Tibial nerve (tissue), 4 donors: ENCODE measurements around the gene CFAP45. TPM values are rescaled to one million over a fixed set of nuclear protein-coding genes. Genes with fewer than 3 reads are reported as not detected.

Source experiments
- DNase-seq, 2 donors: peaks; one replicate each; pipeline ENCODE4 v3.0.0-alpha.2; 2019; ENCODE audit warnings: low spot score in 2 of 2
- H3K27ac ChIP-seq, 4 donors: fragments of 200-600 bp; sonication (generic) in 3 of 4; one replicate each; pipeline ENCODE4 v1.5.1; 2017 to 2019; ENCODE audit warnings: mild to moderate bottlenecking in 1 of 4
- H3K27me3 ChIP-seq, 2 donors: fragments of 200-600 bp; sonication (generic) in 1 of 2; one replicate each; pipeline versions ENCODE4 v1.5.1 to v1.6.0; 2017 to 2019
- H3K36me3 ChIP-seq, 3 donors: fragments of 200-600 bp; sonication (generic); one replicate each; pipeline ENCODE4 v1.5.1; 2018 to 2019
- H3K4me1 ChIP-seq, 4 donors: fragments of 200-600 bp; sonication (generic) in 3 of 4; one replicate each; pipeline ENCODE4 v1.5.1; 2017 to 2019
- H3K4me3 ChIP-seq, 4 donors: fragments of 200-600 bp; sonication (generic) in 3 of 4; one replicate each; pipeline ENCODE4 v1.5.1; 2017 to 2019; ENCODE audit warnings: mild to moderate bottlenecking in 1 of 4, moderate library complexity in 1 of 4
- H3K9me3 ChIP-seq, 4 donors: fragments of 200-600 bp; sonication (generic) in 3 of 4; one replicate each; pipeline ENCODE4 v1.5.1; 2017 to 2019
- EP300 ChIP-seq, 2 donors: sonication (generic); formaldehyde crosslinking; IDR thresholded peaks; one replicate each; pipeline ENCODE4 v1.6.1; 2017; ENCODE audit warnings: antibody characterized with exemption in 2 of 2, mild to moderate bottlenecking in 1 of 2
- POLR2A ChIP-seq, 2 donors: fragments of 450-650 bp; IDR thresholded peaks; one replicate each; pipeline ENCODE4 v1.6.1; 2017; ENCODE audit warnings: antibody characterized with exemption in 2 of 2, mild to moderate bottlenecking in 2 of 2, moderate library complexity in 2 of 2
- WGBS, 2 donors: methylation state at CpG; one replicate each; pipeline ENCODE4 v1.1.5; 2018; 5-methylcytosine and 5-hydroxymethylcytosine counted together
- total RNA-seq, 4 donors: library from RNA; depleted of rRNA; stranded (reverse); fragments of >200 nt; gene quantifications; one replicate each; pipeline ENCODE4 v1.1.0, GENCODE V29; 2016
- TF ChIP-seq, protein P1 (sequence below), 5 experiments: fragments of 200-600 bp in 3 of 5; fragments of 450-650 bp in 2 of 5; sonication (generic) in 3 of 5; IDR thresholded peaks; one replicate each; pipeline ENCODE4 v1.5.1; 2016 to 2019; ENCODE audit warnings: antibody characterized with exemption in 5 of 5, mild to moderate bottlenecking in 3 of 5, moderate library complexity in 2 of 5

Gene CFAP45
- total RNA-seq, 4 donors from 2014 or later, result 0.39 to 0.66 (median 0.63) TPM; not detected in 1

DNA sequence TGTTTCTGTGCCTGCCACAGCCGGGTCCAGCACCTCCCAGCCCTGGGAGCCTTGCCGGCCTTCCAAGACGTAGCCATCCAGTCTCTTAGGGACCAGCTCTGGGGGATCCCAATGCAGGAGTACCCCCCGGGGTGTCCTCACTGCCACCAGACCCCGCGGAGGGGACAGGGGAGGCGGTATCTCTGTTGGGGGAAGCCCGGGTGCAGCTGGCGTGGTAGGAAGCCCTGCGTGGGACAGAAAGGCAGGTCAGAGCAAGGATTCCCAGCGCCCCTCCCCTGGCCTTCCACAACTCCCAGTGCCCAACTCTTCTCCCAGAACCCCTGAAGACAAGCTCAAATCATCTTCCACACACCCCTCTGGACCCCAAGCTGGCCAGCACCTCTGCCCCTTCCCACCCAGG lies 30.3 kb upstream of the CFAP45 start:
- no peak overlapping the region for H3K27ac ChIP-seq
- H3K27me3 ChIP-seq, result no peaks in the 10 kb centered on the region
- no peak overlapping the region for H3K4me3 ChIP-seq
- no peaks in the 10 kb centered on the region for H3K36me3 ChIP-seq
- no peak for TF ChIP-seq POLR2A (IDR thresholded peaks at IDR 0.05)
- TF ChIP-seq, protein P1, sequence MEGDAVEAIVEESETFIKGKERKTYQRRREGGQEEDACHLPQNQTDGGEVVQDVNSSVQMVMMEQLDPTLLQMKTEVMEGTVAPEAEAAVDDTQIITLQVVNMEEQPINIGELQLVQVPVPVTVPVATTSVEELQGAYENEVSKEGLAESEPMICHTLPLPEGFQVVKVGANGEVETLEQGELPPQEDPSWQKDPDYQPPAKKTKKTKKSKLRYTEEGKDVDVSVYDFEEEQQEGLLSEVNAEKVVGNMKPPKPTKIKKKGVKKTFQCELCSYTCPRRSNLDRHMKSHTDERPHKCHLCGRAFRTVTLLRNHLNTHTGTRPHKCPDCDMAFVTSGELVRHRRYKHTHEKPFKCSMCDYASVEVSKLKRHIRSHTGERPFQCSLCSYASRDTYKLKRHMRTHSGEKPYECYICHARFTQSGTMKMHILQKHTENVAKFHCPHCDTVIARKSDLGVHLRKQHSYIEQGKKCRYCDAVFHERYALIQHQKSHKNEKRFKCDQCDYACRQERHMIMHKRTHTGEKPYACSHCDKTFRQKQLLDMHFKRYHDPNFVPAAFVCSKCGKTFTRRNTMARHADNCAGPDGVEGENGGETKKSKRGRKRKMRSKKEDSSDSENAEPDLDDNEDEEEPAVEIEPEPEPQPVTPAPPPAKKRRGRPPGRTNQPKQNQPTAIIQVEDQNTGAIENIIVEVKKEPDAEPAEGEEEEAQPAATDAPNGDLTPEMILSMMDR (IDR thresholded peaks at IDR 0.05), result no peak
- TF ChIP-seq EP300 (IDR thresholded peaks at IDR 0.05), result no peak
- H3K9me3 ChIP-seq, result no peaks in the 10 kb centered on the region
- peaks cover 0 to 9% (median 8%) of the 10 kb centered on the region in 4 donors for H3K4me1 ChIP-seq
- 89 to 90% methylated on average over 11 of the region's 11 CpGs for WGBS, 2 donors
- no peak for DNase-seq

DNA sequence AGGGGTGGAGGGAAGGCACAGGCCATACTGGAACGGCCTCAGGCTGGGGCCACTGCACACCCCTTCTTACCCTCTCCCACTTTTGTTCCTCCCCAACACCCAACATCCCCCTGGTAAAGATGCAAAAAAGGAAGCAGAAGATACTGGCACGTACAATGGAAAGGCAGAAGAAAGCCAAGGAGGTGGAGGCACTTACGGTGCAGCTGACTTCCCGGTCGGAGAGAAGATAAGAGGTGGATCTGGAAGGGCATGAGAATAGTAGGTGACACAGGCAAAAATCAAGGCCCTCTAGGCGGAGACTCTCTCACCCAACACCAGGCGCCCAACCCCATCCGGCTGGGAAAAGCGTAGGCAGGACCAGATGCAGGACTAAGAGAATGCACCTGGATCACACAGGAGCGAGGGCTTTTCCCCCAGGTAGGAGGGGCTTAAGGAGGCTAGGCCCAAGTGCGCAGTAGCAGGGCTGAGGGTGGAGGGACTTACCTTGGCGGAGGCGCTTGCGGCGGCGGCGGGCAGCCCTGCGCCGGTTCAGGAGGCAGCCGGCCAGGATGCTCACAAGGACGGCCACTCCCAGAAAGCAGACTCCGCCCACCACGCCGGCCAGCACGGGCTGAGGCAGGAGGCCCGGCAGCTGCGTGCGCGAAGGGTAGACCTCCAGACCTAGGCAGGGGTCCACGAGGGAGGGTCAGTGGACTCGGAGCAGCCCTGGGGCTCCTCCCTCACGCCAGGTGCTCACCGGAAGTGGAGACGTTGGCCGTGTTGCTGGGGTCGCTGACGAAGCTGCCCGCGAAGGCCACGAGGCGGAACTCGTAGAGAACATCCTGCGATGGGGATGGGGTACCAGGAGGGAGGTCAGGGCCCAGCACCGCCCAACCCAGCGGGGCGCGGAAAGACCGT lies 29.4 kb upstream of the CFAP45 start:
- DNase-seq, result no peak
- WGBS, 2 donors, result 78 to 79% methylated on average over 48 of the region's 48 CpGs

DNA sequence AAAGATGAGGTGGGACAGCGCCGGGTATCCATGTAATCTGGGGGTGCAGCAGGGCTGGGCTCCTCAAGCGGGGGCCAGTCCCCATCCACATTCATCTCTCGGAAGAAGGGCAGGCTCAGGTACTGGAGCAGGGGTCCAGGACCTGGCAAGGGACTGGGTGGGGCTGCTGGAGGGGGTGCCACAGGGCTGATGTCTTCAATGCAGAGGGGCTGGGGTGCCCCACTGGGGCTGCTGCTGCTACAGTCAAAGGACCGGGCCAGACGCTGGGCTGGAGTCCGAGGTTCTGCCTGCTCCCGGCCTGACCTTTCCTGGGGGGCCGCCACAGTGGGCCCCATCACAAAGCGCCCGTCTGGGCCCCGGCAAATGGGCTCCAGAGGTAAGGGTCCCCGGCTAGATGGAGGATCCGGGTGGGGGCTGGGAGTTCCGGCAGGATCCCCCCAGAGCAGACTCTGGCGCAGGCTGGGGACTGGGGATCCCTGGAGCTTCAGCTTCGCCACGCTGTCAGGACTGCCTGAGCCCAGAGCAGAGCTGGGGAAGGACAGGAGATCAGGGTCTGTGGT lies 28.6 kb upstream of the CFAP45 start:
- DNase-seq, result no peak

More for the DNA sequence above, 29.4 kb upstream of the CFAP45 start:
- H3K27me3 ChIP-seq, result no peaks in the 10 kb centered on the region
- H3K4me3 ChIP-seq, result no peak overlapping the region
- H3K4me1 ChIP-seq, result peaks cover 0 to 9% (median 8%) of the 10 kb centered on the region in 4 donors
- no peaks in the 10 kb centered on the region for H3K9me3 ChIP-seq
- H3K27ac ChIP-seq, result no peak overlapping the region
- H3K36me3 ChIP-seq, result no peaks in the 10 kb centered on the region
- TF ChIP-seq POLR2A (IDR thresholded peaks at IDR 0.05) (no peak), EP300 (IDR thresholded peaks at IDR 0.05) (no peak)
- TF ChIP-seq, protein P1 (IDR thresholded peaks at IDR 0.05), result no peak

DNA sequence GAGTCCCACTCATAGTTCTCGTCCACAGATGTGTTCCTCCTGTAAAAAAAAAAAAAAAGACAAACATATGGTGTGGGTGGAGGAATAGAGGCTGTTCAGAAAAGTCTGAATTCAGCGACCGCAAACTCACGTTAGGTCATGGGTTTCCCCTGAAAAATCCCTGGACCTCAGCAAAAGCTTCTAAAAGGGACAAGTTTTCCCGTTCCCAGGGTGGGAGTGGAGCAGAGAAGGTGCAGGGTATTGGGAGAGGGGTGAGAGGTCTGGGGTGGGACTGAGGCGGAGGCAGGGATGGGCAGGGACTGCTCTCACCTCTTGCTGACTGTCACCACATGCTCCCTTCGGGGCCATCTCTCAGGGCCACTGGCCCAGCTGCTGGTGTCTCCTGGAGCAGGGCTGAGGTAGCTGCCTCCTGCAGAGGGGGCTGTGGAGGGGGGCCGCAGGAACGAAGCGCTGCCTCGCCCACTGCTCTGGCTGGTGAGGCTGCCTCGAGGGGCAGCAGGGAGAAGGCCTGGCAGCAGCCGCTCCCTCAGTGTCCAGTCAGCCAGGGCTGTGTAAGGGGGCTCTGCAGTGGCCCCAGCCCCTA lies 28.0 kb upstream of the CFAP45 start:
- Histone ChIP-seq H3K27me3 (no peaks in the 10 kb centered on the region), H3K4me1 (peaks cover 0 to 20% (median 15%) of the 10 kb centered on the region in 4 donors), H3K4me3 (no peak overlapping the region), H3K9me3 (no peaks in the 10 kb centered on the region), H3K27ac (no peak overlapping the region), H3K36me3 (no peaks in the 10 kb centered on the region)
- TF ChIP-seq POLR2A (IDR thresholded peaks at IDR 0.05), result no peak
- no peak for TF ChIP-seq EP300 (IDR thresholded peaks at IDR 0.05)
- TF ChIP-seq, protein P1 (IDR thresholded peaks at IDR 0.05), result no peak
- 58 to 64% methylated on average over 7 to 13 of the region's 13 CpGs for WGBS, 2 donors
- DNase-seq, result no peak

More for the DNA sequence above, 28.6 kb upstream of the CFAP45 start:
- Histone ChIP-seq H3K9me3 (no peaks in the 10 kb centered on the region), H3K36me3 (no peaks in the 10 kb centered on the region), H3K4me1 (peaks cover 0 to 14% (median 10%) of the 10 kb centered on the region in 4 donors), H3K27ac (no peak overlapping the region), H3K4me3 (no peak overlapping the region), H3K27me3 (no peaks in the 10 kb centered on the region)
- TF ChIP-seq EP300 (IDR thresholded peaks at IDR 0.05) (no peak), POLR2A (IDR thresholded peaks at IDR 0.05) (no peak)
- WGBS, 2 donors, result 90 to 95% methylated on average over 18 of the region's 18 CpGs

DNA sequence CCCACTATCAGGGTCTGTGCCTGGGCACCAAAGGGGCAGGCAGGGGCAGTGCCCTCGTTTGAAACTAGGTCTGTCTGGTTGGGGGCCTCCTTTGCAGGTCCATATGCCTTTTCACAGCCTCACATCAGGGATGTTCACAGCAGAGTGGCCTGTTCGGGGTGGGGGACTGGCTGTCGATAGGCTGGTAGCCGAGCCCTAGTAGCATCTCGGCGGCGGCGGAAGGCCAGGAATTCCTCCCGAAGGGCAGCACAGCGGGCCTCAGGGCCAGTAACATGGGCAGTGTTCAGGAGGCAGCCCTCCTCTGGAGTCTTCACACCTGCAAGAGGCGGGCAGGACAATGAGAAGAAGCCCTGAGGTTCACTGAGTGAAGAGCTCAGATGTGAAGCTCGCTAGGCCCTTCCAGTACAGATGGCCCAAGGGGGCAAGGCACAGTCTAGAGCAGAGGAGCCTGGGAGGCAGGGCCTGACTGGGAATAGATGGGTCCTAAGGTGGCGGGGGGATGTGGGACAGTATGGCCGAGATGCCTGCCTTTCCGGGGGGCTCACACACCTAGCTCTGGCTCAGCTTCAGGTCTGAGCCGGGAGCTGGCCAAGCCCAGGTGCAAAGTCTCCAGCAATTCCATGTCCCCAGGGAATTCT lies 27.4 kb upstream of the CFAP45 start:
- 86 to 89% methylated on average over 14 to 16 of the region's 16 CpGs for WGBS, 2 donors
- TF ChIP-seq, protein P1 (IDR thresholded peaks at IDR 0.05), result no peak
- no peak for TF ChIP-seq EP300 (IDR thresholded peaks at IDR 0.05)
- TF ChIP-seq POLR2A (IDR thresholded peaks at IDR 0.05), result no peak
- Histone ChIP-seq H3K4me1 (peaks cover 0 to 26% (median 21%) of the 10 kb centered on the region in 4 donors), H3K27ac (no peak overlapping the region), H3K27me3 (no peaks in the 10 kb centered on the region), H3K9me3 (no peaks in the 10 kb centered on the region), H3K4me3 (no peak overlapping the region), H3K36me3 (no peaks in the 10 kb centered on the region)
- no peak for DNase-seq
